Measurements from ENCODE around the gene POLK. TPM values are rescaled to one million over a fixed set of nuclear protein-coding genes. Genes with fewer than 3 reads are reported as not detected.

The POLK gene
- total and polyA plus RNA-seq, 2 of the 13 experiments (the other 11 are each of a cell fraction or from before 2014, with no cell fraction given), result 8.6 to 11.7 TPM

- TF ChIP-seq, protein P1, sequence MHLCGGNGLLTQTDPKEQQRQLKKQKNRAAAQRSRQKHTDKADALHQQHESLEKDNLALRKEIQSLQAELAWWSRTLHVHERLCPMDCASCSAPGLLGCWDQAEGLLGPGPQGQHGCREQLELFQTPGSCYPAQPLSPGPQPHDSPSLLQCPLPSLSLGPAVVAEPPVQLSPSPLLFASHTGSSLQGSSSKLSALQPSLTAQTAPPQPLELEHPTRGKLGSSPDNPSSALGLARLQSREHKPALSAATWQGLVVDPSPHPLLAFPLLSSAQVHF (CRISPR knock-in tag; IDR thresholded peaks at IDR 0.05), result no peak
- no peak for TF ChIP-seq U2AF2 (IDR thresholded peaks at IDR 0.05; ENCODE audit: low read depth, low read length)
- TF ChIP-seq, protein P2, sequence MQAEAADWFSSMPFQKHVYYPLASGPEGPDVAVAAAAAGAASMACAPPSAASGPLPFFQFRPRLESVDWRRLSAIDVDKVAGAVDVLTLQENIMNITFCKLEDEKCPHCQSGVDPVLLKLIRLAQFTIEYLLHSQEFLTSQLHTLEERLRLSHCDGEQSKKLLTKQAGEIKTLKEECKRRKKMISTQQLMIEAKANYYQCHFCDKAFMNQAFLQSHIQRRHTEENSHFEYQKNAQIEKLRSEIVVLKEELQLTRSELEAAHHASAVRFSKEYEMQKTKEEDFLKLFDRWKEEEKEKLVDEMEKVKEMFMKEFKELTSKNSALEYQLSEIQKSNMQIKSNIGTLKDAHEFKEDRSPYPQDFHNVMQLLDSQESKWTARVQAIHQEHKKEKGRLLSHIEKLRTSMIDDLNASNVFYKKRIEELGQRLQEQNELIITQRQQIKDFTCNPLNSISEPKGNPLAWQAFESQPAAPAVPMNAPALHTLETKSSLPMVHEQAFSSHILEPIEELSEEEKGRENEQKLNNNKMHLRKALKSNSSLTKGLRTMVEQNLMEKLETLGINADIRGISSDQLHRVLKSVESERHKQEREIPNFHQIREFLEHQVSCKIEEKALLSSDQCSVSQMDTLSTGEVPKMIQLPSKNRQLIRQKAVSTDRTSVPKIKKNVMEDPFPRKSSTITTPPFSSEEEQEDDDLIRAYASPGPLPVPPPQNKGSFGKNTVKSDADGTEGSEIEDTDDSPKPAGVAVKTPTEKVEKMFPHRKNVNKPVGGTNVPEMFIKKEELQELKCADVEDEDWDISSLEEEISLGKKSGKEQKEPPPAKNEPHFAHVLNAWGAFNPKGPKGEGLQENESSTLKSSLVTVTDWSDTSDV (CRISPR knock-in tag; IDR thresholded peaks at IDR 0.05), result no peak
- no peak for TF ChIP-seq NR2F6 (IDR thresholded peaks at IDR 0.05)
- no peak for TF ChIP-seq NR2F6 (CRISPR knock-in tag; IDR thresholded peaks at IDR 0.05)
- no peak for TF ChIP-seq TOE1 (CRISPR knock-in tag; IDR thresholded peaks at IDR 0.05)
- TF ChIP-seq, protein P3, sequence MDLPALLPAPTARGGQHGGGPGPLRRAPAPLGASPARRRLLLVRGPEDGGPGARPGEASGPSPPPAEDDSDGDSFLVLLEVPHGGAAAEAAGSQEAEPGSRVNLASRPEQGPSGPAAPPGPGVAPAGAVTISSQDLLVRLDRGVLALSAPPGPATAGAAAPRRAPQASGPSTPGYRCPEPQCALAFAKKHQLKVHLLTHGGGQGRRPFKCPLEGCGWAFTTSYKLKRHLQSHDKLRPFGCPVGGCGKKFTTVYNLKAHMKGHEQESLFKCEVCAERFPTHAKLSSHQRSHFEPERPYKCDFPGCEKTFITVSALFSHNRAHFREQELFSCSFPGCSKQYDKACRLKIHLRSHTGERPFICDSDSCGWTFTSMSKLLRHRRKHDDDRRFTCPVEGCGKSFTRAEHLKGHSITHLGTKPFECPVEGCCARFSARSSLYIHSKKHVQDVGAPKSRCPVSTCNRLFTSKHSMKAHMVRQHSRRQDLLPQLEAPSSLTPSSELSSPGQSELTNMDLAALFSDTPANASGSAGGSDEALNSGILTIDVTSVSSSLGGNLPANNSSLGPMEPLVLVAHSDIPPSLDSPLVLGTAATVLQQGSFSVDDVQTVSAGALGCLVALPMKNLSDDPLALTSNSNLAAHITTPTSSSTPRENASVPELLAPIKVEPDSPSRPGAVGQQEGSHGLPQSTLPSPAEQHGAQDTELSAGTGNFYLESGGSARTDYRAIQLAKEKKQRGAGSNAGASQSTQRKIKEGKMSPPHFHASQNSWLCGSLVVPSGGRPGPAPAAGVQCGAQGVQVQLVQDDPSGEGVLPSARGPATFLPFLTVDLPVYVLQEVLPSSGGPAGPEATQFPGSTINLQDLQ (CRISPR knock-in tag; IDR thresholded peaks at IDR 0.05), result no peak
- TF ChIP-seq ASH2L (IDR thresholded peaks at IDR 0.05; ENCODE audit: insufficient read length, low read depth, low read length), result no peak
- TF ChIP-seq KDM3A (CRISPR knock-in tag; IDR thresholded peaks at IDR 0.05; ENCODE audit: low read depth), result no peak
- TF ChIP-seq SAP130 (CRISPR knock-in tag; IDR thresholded peaks at IDR 0.05; ENCODE audit: low read depth), result no peak
- TF ChIP-seq REPIN1 (CRISPR knock-in tag; IDR thresholded peaks at IDR 0.05; ENCODE audit: borderline replicate concordance, low read depth), result no peak
- TF ChIP-seq NCOA1 (CRISPR knock-in tag; IDR thresholded peaks at IDR 0.05), result no peak
- no peak for TF ChIP-seq ZNF691 (CRISPR knock-in tag; IDR thresholded peaks at IDR 0.05; ENCODE audit: borderline replicate concordance, low read depth)
- TF ChIP-seq TERF1 (CRISPR knock-in tag; IDR thresholded peaks at IDR 0.05), result no peak
- no peak for TF ChIP-seq CENPX (CRISPR knock-in tag; IDR thresholded peaks at IDR 0.05)
- Histone ChIP-seq H3K4me2 (ENCODE audit: low read depth, low read length) (no peak overlapping the region), H3K4me1 (ENCODE audit: insufficient read depth, low read length) (no peaks in the 10 kb centered on the region), H4K20me1 (ENCODE audit: insufficient read depth, low read length) (no peaks in the 10 kb centered on the region), H3K4me3 (replicated peaks in 1 of 3; ENCODE audit: insufficient read depth in 1 of 3, low read depth in 2 of 3, low read length in 3 of 3) (no peak overlapping the region), H3K27me3 (ENCODE audit: control insufficient read depth in 1 of 2, insufficient read depth in 2 of 2, low read length in 2 of 2) (no peaks in the 10 kb centered on the region), H3K36me3 (replicated peaks in 1 of 2; ENCODE audit: control insufficient read depth in 1 of 2, insufficient read depth in 2 of 2, low read length in 2 of 2) (no peaks in the 10 kb centered on the region), H3K9me3 (ENCODE audit: low read length) (no peaks in the 10 kb centered on the region), H3K9ac (ENCODE audit: insufficient read depth, low read depth, low read length) (no peak overlapping the region), H3K79me2 (ENCODE audit: insufficient read depth, low read length) (no peaks in the 10 kb centered on the region), H2AFZ (ENCODE audit: low read length) (no peak overlapping the region), H3K27ac (ENCODE audit: extremely low read length, insufficient read depth, low read length) (no peak overlapping the region)
- in situ Hi-C loops (cut with HindIII; ENCODE audit: extremely low pct_ligation_motif_present, low pct_unique_long_range_greater_than_20kb) (no loop called here), intact Hi-C loops (cut with micrococcal nuclease; ENCODE audit: unreplicated experiment) (no loop called here)
- no peak for FAIRE-seq
- DNase-seq (ENCODE audit: low spot score), result no peak
- ChIA-PET POLR2A (no interaction called here), CTCF (ENCODE audit: low intra/inter-chr PET ratio, low total read pairs) (no interaction called here)
- ATAC-seq, result no peak
- no TSS peak for BruUV-seq (replicated peaks)
Observed at GRCh38 chr5:75640395-75640794, 128.7 kb downstream of the POLK start.
